ENCODE data around the gene CD247. TPM values are rescaled to one million over a fixed set of nuclear protein-coding genes. Genes with fewer than 3 reads are reported as not detected.
A peak's percentile ranks its signal among the peaks of the same experiment; 100 is the strongest.

The CD247 gene
- total RNA-seq, 1 donor from 2014 or later: 0.58 TPM

- TF ChIP-seq CTCF (conservative IDR thresholded peaks at IDR 0.05): no peak
- Mint-ChIP-seq H3K27ac (no peak overlapping the region), H3K36me3 (no peaks in the 10 kb centered on the region), H3K27me3 (peaks cover 35% of the 10 kb centered on the region), H3K4me1 (ENCODE audit: unreplicated experiment) (peaks cover 4% of the 10 kb centered on the region), H3K4me3 (no peak overlapping the region), H3K9me3 (no peaks in the 10 kb centered on the region)
- DNase-seq (ENCODE audit: extremely low spot score, unreplicated experiment): no peak
Observed at GRCh38 chr1:167452483-167452882, 65.8 kb downstream of the CD247 start.

DNA sequence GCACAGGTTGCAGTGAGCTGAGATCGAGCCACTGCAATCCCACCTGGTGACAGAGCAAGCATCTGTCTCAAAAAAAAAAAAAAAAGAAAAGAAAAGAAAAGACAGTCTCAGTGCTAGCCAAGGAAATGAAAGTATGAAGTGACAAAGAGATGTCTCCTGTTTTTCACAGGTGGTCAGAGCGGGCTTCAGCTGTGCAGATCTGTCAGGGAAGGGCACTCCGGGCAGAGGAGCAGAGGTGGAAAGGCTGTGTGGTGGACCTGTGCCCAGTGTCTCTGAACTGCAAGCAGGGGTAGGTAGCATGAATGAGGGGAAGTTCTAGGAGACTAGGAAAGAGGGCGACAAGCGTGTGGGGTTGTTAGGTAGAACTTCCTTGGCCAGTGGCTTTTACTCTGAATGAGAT, 67.5 kb downstream of the CD247 start:
- TF ChIP-seq CTCF (conservative IDR thresholded peaks at IDR 0.05): no peak
- peaks cover 23% of the 10 kb centered on the region for H3K27me3 Mint-ChIP-seq

DNA sequence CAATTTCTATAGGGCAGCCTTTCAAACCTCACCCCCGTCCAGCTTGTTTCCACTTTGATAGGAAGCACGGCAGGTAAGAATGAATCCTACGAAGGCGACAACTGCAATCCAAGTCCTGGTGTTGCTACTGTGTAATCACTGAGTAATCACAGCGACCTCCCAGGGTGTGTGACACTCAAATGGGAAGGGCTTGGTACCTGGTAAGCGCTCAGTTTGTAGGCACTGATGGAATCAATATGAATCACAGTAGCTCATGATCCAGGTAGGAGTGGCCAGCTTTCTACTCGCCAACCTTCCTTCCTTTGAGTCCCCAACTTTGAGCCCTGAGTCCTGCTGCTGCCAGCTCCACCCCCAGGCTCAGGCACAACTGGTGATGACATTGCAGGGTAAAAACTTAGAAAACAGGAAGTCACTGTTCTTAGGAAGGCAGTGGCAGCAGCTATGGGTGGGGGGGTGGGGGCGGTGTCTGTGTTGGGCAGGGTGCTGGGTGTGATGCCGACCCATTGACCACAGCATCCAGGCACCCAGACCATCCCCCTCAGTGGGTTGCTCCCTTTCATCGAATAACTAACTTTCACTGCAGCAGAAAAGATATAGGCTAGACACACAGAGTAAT, 70.7 kb downstream of the CD247 start:
- no peak overlapping the region for H3K4me3 Mint-ChIP-seq
- no peak for DNase-seq (ENCODE audit: extremely low spot score, unreplicated experiment)
- no peak overlapping the region for H3K27ac Mint-ChIP-seq
- TF ChIP-seq CTCF (conservative IDR thresholded peaks at IDR 0.05): no peak
- H3K9me3 Mint-ChIP-seq: no peaks in the 10 kb centered on the region
- H3K36me3 Mint-ChIP-seq: no peaks in the 10 kb centered on the region
- H3K27me3 Mint-ChIP-seq: peaks cover 12% of the 10 kb centered on the region
- no peaks in the 10 kb centered on the region for H3K4me1 Mint-ChIP-seq (ENCODE audit: unreplicated experiment)

More for the DNA sequence above, 67.5 kb downstream of the CD247 start:
- Mint-ChIP-seq H3K4me1 (ENCODE audit: unreplicated experiment) (no peaks in the 10 kb centered on the region), H3K9me3 (no peaks in the 10 kb centered on the region), H3K4me3 (no peak overlapping the region), H3K27ac (peak overlapping the region; percentile 26), H3K36me3 (no peaks in the 10 kb centered on the region)
- no peak for DNase-seq (ENCODE audit: extremely low spot score, unreplicated experiment)

DNA sequence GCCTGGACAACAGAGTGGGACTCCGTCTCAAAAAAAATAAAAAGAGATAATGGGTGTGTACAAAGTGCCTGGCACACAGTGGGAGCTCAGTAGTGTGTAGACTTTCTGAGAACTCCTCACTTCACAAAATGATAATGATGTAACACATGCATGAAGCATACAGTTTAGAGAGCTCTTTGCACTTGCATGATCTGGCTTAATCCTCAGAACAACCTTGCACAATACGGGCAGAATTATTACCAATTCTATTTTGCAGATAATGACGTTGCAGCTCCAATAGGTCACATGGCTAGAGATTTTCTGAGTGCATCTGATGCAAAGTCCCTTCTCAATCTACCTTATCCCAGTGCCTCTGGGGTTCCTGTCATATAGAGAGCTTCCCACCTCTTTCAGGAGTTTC, 71.4 kb downstream of the CD247 start:
- Mint-ChIP-seq H3K9me3 (no peaks in the 10 kb centered on the region), H3K36me3 (no peaks in the 10 kb centered on the region), H3K4me1 (ENCODE audit: unreplicated experiment) (peaks cover 5% of the 10 kb centered on the region), H3K4me3 (no peak overlapping the region), H3K27ac (no peak overlapping the region), H3K27me3 (peaks cover 11% of the 10 kb centered on the region)
- no peak for TF ChIP-seq CTCF (conservative IDR thresholded peaks at IDR 0.05)
- no peak for DNase-seq (ENCODE audit: extremely low spot score, unreplicated experiment)

DNA sequence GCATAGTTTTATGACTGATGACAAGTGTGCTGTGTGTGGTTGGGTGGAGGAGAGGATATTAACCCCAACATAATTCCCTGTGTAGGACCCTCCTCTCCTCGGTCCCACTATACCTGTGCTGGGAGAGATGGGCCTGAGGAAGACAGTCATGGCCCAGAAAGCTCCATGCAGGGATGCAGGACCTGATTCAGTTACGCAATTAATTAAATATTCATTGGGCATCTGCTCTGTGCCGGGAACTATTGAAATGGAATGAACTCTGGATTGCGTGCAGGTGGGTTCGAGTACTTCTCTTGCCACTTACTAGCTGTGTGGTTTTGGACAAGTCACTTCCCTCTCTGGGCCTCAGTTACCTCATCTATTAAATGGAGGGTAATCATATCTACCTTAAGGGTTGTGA, 74.6 kb downstream of the CD247 start:
- H3K4me3 Mint-ChIP-seq: no peak overlapping the region
- H3K27me3 Mint-ChIP-seq: peaks cover 27% of the 10 kb centered on the region
- H3K27ac Mint-ChIP-seq: no peak overlapping the region
- peak; percentile 7 for DNase-seq (ENCODE audit: extremely low spot score, unreplicated experiment)
- no peaks in the 10 kb centered on the region for H3K9me3 Mint-ChIP-seq
- no peaks in the 10 kb centered on the region for H3K36me3 Mint-ChIP-seq
- TF ChIP-seq CTCF (conservative IDR thresholded peaks at IDR 0.05): no peak
- H3K4me1 Mint-ChIP-seq (ENCODE audit: unreplicated experiment): peaks cover 14% of the 10 kb centered on the region
